Measurements from ENCODE around the gene ABCB7.
"Not testable (repeated sequence)": the region's sequence is repeated elsewhere in the genome, so short reads cannot be mapped to it uniquely, and the experiment has no call there.

The ABCB7 gene

GRCh38 chrX:75096331-75096730 lies 59.8 kb downstream of the ABCB7 start:
- no peak for DNase-seq (ENCODE audit: low spot score)

GRCh38 chrX:75086731-75087195 lies 69.3 kb downstream of the ABCB7 start:
- peak; percentile 2 for DNase-seq (ENCODE audit: low spot score)

GRCh38 chrX:75084757-75085156 lies 71.3 kb downstream of the ABCB7 start:
- DNase-seq (ENCODE audit: low spot score): no peak

- no peak for DNase-seq (ENCODE audit: low spot score)
These were observed 79.7 kb downstream of the ABCB7 start for GRCh38 chrX:75076429-75076828.

GRCh38 chrX:75074475-75074874 lies 81.6 kb downstream of the ABCB7 start:
- no peak for DNase-seq (ENCODE audit: low spot score)

GRCh38 chrX:75071334-75071733 lies 84.7 kb downstream of the ABCB7 start:
- DNase-seq (ENCODE audit: low spot score): no peak

GRCh38 chrX:75067931-75068330 lies 88.2 kb downstream of the ABCB7 start:
- DNase-seq (ENCODE audit: low spot score): no peak

GRCh38 chrX:75061701-75062100 lies 94.4 kb downstream of the ABCB7 start:
- no peak for DNase-seq (ENCODE audit: low spot score)

GRCh38 chrX:75051047-75051446 lies 105.0 kb downstream of the ABCB7 start:
- DNase-seq (ENCODE audit: low spot score): no peak

- DNase-seq (ENCODE audit: low spot score): no peak
These were observed 110.7 kb downstream of the ABCB7 start for GRCh38 chrX:75045369-75045768.

- not testable (repeated sequence) for DNase-seq (ENCODE audit: low spot score)
These were observed 111.9 kb downstream of the ABCB7 start for GRCh38 chrX:75044142-75044541.

GRCh38 chrX:75038925-75039324 lies 117.2 kb downstream of the ABCB7 start:
- DNase-seq (ENCODE audit: low spot score): peak; percentile 12
